ENCODE measurements around the gene TMEM62.

GRCh38 chr15:43099105-43099845, 34.1 kb upstream of the TMEM62 start:
- TF ChIP-seq CTCF (IDR thresholded peaks at IDR 0.05; ENCODE audit: low read depth, low read length) (no peak), EZH2phosphoT487 (IDR thresholded peaks at IDR 0.05; ENCODE audit: low read depth) (no peak)

Measured in OCI-LY3 (cell line).